HepG2 (cell line): ENCODE data around the gene TRIM67. TPM values are rescaled to one million over a fixed set of nuclear protein-coding genes. Genes with fewer than 3 reads are reported as not detected.

Experiments used
- ATF1 ChIP-seq: IDR thresholded peaks from 2 replicates; pipeline ENCODE4 v1.6.1; 2016; ENCODE audit warnings: mild to moderate bottlenecking, control low read depth
- BCL6 ChIP-seq: IDR thresholded peaks from 2 replicates; pipeline ENCODE4 v1.6.1; 2016; ENCODE audit warnings: missing genetic modification reagents, missing compliant biosample characterization
- ETV5 ChIP-seq: IDR thresholded peaks from 2 replicates; pipeline ENCODE4 v1.6.1; 2018; ENCODE audit warnings: missing biosample characterization, missing genetic modification reagents, inconsistent platforms, borderline replicate concordance
- GPN1 ChIP-seq: sonication (generic); formaldehyde crosslinking; IDR thresholded peaks from 2 replicates; pipeline ENCODE4 v1.5.1; 2020; ENCODE audit warnings: missing genetic modification reagents, borderline replicate concordance
- HES4 ChIP-seq: sonication (generic); formaldehyde crosslinking; IDR thresholded peaks from 2 replicates; pipeline ENCODE4 v1.9.0; 2021; ENCODE audit warnings: mild to moderate bottlenecking, missing genetic modification reagents, borderline replicate concordance
- HNRNPH1 ChIP-seq: fragments of 200-400 bp; formaldehyde crosslinking; optimal IDR thresholded peaks from 2 replicates; pipeline ENCODE3; 2017; ENCODE audit warnings: mild to moderate bottlenecking, low read depth, low read length
- KAT2B ChIP-seq: fragments of 150-350 bp; IDR thresholded peaks from 2 replicates; pipeline ENCODE4 v1.6.1; 2014; ENCODE audit warnings: low read depth, low read length, borderline replicate concordance
- KLF11 ChIP-seq: IDR thresholded peaks from 2 replicates; pipeline ENCODE4 v1.6.1; 2016; ENCODE audit warnings: missing compliant biosample characterization
- KLF6 ChIP-seq: IDR thresholded peaks from 2 replicates; pipeline ENCODE4 v1.8.0; 2016; ENCODE audit warnings: missing biosample characterization, missing genetic modification reagents
- NFKBIZ ChIP-seq: IDR thresholded peaks from 2 replicates; pipeline ENCODE4 v1.6.1; 2018; ENCODE audit warnings: missing genetic modification reagents, missing compliant biosample characterization
- PBX2 ChIP-seq: IDR thresholded peaks from 2 replicates; pipeline ENCODE4 v1.6.1; 2016; ENCODE audit warnings: control low read depth
- SAP130 ChIP-seq: IDR thresholded peaks from 2 replicates; pipeline ENCODE4 v1.6.1; 2016; ENCODE audit warnings: low read depth
- TFE3 ChIP-seq: IDR thresholded peaks from 2 replicates; pipeline ENCODE4 v1.6.1; 2016
- TOE1 ChIP-seq: sonication (generic); formaldehyde crosslinking; IDR thresholded peaks from 2 replicates; pipeline ENCODE4 v1.4.0; 2020; ENCODE audit warnings: mild to moderate bottlenecking, missing genetic modification reagents
- ZNF124 ChIP-seq: sonication (generic); formaldehyde crosslinking; IDR thresholded peaks from 2 replicates; pipeline ENCODE4 v1.4.0; 2020; ENCODE audit warnings: missing genetic modification reagents
- ZNF136 ChIP-seq: sonication (generic); formaldehyde crosslinking; IDR thresholded peaks from 2 replicates; pipeline ENCODE4 v1.8.1; 2022; ENCODE audit warnings: low read depth, mild to moderate bottlenecking, moderate library complexity, missing genetic modification reagents
- ZNF333 ChIP-seq: sonication (generic); formaldehyde crosslinking; IDR thresholded peaks from 2 replicates; pipeline ENCODE4 v1.4.0; 2020; ENCODE audit warnings: mild to moderate bottlenecking, missing genetic modification reagents, borderline replicate concordance
- ZNF446 ChIP-seq: sonication (generic); formaldehyde crosslinking; IDR thresholded peaks from 2 replicates; pipeline ENCODE4 v1.5.0; 2020; ENCODE audit warnings: mild to moderate bottlenecking, missing genetic modification reagents
- ZNF546 ChIP-seq: sonication (generic); formaldehyde crosslinking; conservative IDR thresholded peaks from 2 replicates; pipeline ENCODE4 v1.8.1; 2023; ENCODE audit warnings: mild to moderate bottlenecking, missing genetic modification reagents
- ZNF646 ChIP-seq: sonication (generic); formaldehyde crosslinking; IDR thresholded peaks from 2 replicates; pipeline ENCODE4 v1.9.0; 2021; ENCODE audit warnings: mild to moderate bottlenecking, missing genetic modification reagents
- ZNF883 ChIP-seq: sonication (generic); formaldehyde crosslinking; IDR thresholded peaks from 2 replicates; pipeline ENCODE4 v1.5.1; 2020; ENCODE audit warnings: mild to moderate bottlenecking, missing genetic modification reagents; ENCODE audit errors: not compliant biosample characterization
- ZZZ3 ChIP-seq: sonication (generic); formaldehyde crosslinking; IDR thresholded peaks from 2 replicates; pipeline ENCODE4 v1.4.0; 2020; ENCODE audit warnings: missing genetic modification reagents, mild to moderate bottlenecking, borderline replicate concordance
- polyA plus RNA-seq, 8 experiments: library from polyadenylated mRNA; depleted of rRNA in 3 of 8; stranded (reverse) in 7 of 8; unstranded in 1 of 8; fragments of >200 nt; fragmentation: Illumina TruSeq in 4 of 8; extraction: Trizol in 4 of 8; gene quantifications; 2 replicates each; pipeline versions ENCODE4 v1.2.1 to v1.2.3, GENCODE V29; 2011 to 2016; ENCODE audit warnings: low read depth in 4 of 8, missing spikeins in 1 of 8, mixed read lengths in 1 of 8; ENCODE audit not compliant: insufficient read depth in 1 of 8
- total RNA-seq, 5 experiments: library from RNA; depleted of rRNA; stranded (reverse); fragments of >200 nt; fragmentation: Illumina TruSeq; extraction: Trizol; gene quantifications; 2 replicates each; pipeline ENCODE4 v1.2.3, GENCODE V29; 2016; ENCODE audit warnings: low read depth in 1 of 5

Gene TRIM67
- total and polyA plus RNA-seq, 2 of the 13 experiments (the other 11 are each of a cell fraction or from before 2014, with no cell fraction given) = not detected

GRCh38 chr1:231240883-231241735 lies 79.3 kb downstream of the TRIM67 start, which contains the start of gene GNPAT (continued):
- TF ChIP-seq TFE3 (CRISPR knock-in tag) (no peak; the same call in 1 of the 2 replicates), TOE1 (CRISPR knock-in tag) (0 out of 2 replicates have a peak, but pooled peaks have one; percentile 32), ZNF546 (CRISPR knock-in tag) (peak; percentile 72; the same call in 1 of the 2 replicates), ZNF883 (peak; percentile 87), ETV5 (CRISPR knock-in tag) (peak; percentile 68), GPN1 (CRISPR knock-in tag) (no peak), KLF6 (no peak; the same call in none of the 2 replicates), BCL6 (CRISPR knock-in tag) (peak; percentile 57), KAT2B (no peak), ZNF124 (peak; percentile 52; the same call in 1 of the 2 replicates), ZNF446 (CRISPR knock-in tag) (no peak), ZNF333 (CRISPR knock-in tag) (0 out of 2 replicates have a peak, but pooled peaks have one; percentile 58), ZNF646 (no peak), KLF11 (CRISPR knock-in tag) (no peak; the same call in 1 of the 2 replicates), ZNF136 (CRISPR knock-in tag) (0 out of 2 replicates have a peak, but pooled peaks have one; percentile 72), ZZZ3 (CRISPR knock-in tag) (no peak), SAP130 (peak; percentile 93), HNRNPH1 (no peak), PBX2 (CRISPR knock-in tag) (no peak), NFKBIZ (0 out of 2 replicates have a peak, but pooled peaks have one; percentile 59), HES4 (no peak), ATF1 (CRISPR knock-in tag) (no peak)
